CD8-positive, alpha-beta memory T cell (primary cell): Measurements from ENCODE around the gene GRXCR1. TPM values are rescaled to one million over a fixed set of nuclear protein-coding genes. Genes with fewer than 3 reads are reported as not detected.

Experiments used
- CTCF ChIA-PET: fragments of 350-600 bp; sonication (Branson Sonifier 250); formaldehyde crosslinking; loops from one replicate; lab custom pipeline; 2021; ENCODE audit warnings: antibody characterized with exemption; lab: Charles Lee
- POLR2A ChIA-PET: fragments of 350-600 bp; sonication (Branson Sonifier 250); formaldehyde crosslinking; loops from one replicate; lab custom pipeline; 2021; ENCODE audit warnings: antibody characterized with exemption; lab: Charles Lee
- DNase-seq, 5 donors: peaks; one replicate each; pipeline versions ENCODE4 v3.0.0 to v3.0.0-alpha.2; 2020 to 2022; ENCODE audit warnings: mixed read lengths in 1 of 5
- H3K27ac ChIP-seq: one replicate; pipeline ENCODE4 v1.7.0; 2013; ENCODE audit warnings: low read depth, mild to moderate bottlenecking, low read length, moderate library complexity
- H3K27me3 ChIP-seq: 2 replicates; pipeline ENCODE4 v1.7.0; 2013; ENCODE audit warnings: low read length, mild to moderate bottlenecking; ENCODE audit not compliant: insufficient read depth, poor library complexity, severe bottlenecking
- H3K36me3 ChIP-seq: 2 replicates; pipeline ENCODE4 v1.7.0; 2013; ENCODE audit warnings: mild to moderate bottlenecking, low read length, moderate library complexity; ENCODE audit not compliant: insufficient read depth
- H3K4me1 ChIP-seq: 2 replicates; pipeline ENCODE4 v1.7.0; 2013; ENCODE audit warnings: mild to moderate bottlenecking, low read length, moderate library complexity; ENCODE audit not compliant: insufficient read depth
- H3K4me3 ChIP-seq: 2 replicates; pipeline ENCODE4 v1.7.0; 2013; ENCODE audit warnings: mild to moderate bottlenecking, low read length
- H3K9me3 ChIP-seq: 2 replicates; pipeline ENCODE4 v1.7.0; 2013; ENCODE audit warnings: mild to moderate bottlenecking, low read length
- H3K27ac Mint-ChIP-seq, 8 donors: one replicate each; pipeline ENCODE4 v1.8.0; 2020 to 2021; ENCODE audit warnings: mixed read lengths in 8 of 8, mild to moderate bottlenecking in 6 of 8, inconsistent platforms in 3 of 8, moderate library complexity in 3 of 8
- H3K27me3 Mint-ChIP-seq, 2 donors: one replicate each; pipeline ENCODE4 v1.8.0; 2020 to 2021; ENCODE audit warnings: mixed read lengths in 2 of 2, mild to moderate bottlenecking in 1 of 2, moderate library complexity in 1 of 2
- H3K36me3 Mint-ChIP-seq, 3 donors: one replicate each; pipeline ENCODE4 v1.8.0; 2020 to 2021; ENCODE audit warnings: mixed read lengths in 3 of 3, inconsistent platforms in 1 of 3, mild to moderate bottlenecking in 1 of 3
- H3K4me1 Mint-ChIP-seq, 3 donors: one replicate each; pipeline ENCODE4 v1.8.0; 2020 to 2021; ENCODE audit warnings: mixed read lengths in 3 of 3, inconsistent platforms in 1 of 3, mild to moderate bottlenecking in 1 of 3
- H3K4me3 Mint-ChIP-seq, 7 donors: one replicate each; pipeline ENCODE4 v1.8.0; 2020 to 2021; ENCODE audit warnings: mixed read lengths in 7 of 7, mild to moderate bottlenecking in 6 of 7, moderate library complexity in 4 of 7, inconsistent platforms in 2 of 7
- H3K9me3 Mint-ChIP-seq, 5 donors: one replicate each; pipeline ENCODE4 v1.8.0; 2020 to 2022; ENCODE audit warnings: mixed read lengths in 5 of 5, mild to moderate bottlenecking in 3 of 5, moderate library complexity in 2 of 5, inconsistent platforms in 1 of 5
- polyA plus RNA-seq: library from polyadenylated mRNA; unstranded; fragments of 300-500 nt; fragmentation: Illumina TruSeq; gene quantifications from one replicate; pipeline ENCODE4 v1.2.3, GENCODE V29; 2021
- total RNA-seq, 2 experiments: library from RNA; stranded (reverse); gene quantifications; one replicate each; pipeline ENCODE4 v1.2.3, GENCODE V29; 2021

GRXCR1 gene
- total and polyA plus RNA-seq, 3 experiments from 2014 or later: not detected

DNA sequence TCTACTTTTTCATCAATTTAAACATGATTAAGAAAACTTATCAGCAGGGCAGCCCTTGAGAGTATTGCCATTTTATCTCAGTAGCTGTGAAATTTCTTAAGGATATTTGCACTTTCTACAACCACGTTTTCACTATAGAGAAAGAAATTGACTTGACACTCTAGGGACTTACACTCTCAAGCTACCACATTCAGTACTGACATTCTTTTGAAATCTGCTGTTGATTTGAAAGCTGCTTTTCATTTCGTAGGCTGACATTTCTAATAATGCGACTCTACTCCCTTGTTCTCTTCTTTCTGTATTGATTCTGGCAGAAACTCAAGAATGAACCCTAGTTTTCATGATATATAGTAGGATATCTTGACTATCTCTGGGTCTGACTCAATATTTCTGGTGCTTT is 13.7 kb upstream of the GRXCR1 start:
- no peak overlapping the region for H3K27ac ChIP-seq
- CTCF ChIA-PET: no interaction called here
- no peak overlapping the region for H3K4me3 Mint-ChIP-seq
- no peaks in the 10 kb centered on the region for H3K36me3 ChIP-seq
- no peaks in the 10 kb centered on the region for H3K36me3 Mint-ChIP-seq
- H3K9me3 ChIP-seq: no peaks in the 10 kb centered on the region
- H3K27ac Mint-ChIP-seq: no peak overlapping the region
- H3K4me1 Mint-ChIP-seq: no peaks in the 10 kb centered on the region
- peaks cover 3 to 27% of the 10 kb centered on the region in 2 donors for H3K27me3 Mint-ChIP-seq
- no peak overlapping the region for H3K4me3 ChIP-seq
- no peaks in the 10 kb centered on the region for H3K27me3 ChIP-seq
- H3K4me1 ChIP-seq: no peaks in the 10 kb centered on the region
- POLR2A ChIA-PET: no interaction called here
- H3K9me3 Mint-ChIP-seq: peaks cover 0 to 5% (median 0%) of the 10 kb centered on the region in 5 donors
- DNase-seq: no peak

- POLR2A ChIA-PET: no interaction called here
- Mint-ChIP-seq H3K9me3 (peaks cover 0 to 22% (median 16%) of the 10 kb centered on the region in 5 donors), H3K36me3 (peaks cover 0 to 4% (median 0%) of the 10 kb centered on the region in 3 donors), H3K27ac (no peak overlapping the region), H3K4me3 (no peak overlapping the region), H3K27me3 (peaks cover 4 to 33% of the 10 kb centered on the region in 2 donors), H3K4me1 (no peaks in the 10 kb centered on the region)
- DNase-seq: no peak
- Histone ChIP-seq H3K9me3 (no peaks in the 10 kb centered on the region), H3K27ac (no peak overlapping the region), H3K4me3 (no peak overlapping the region), H3K4me1 (no peaks in the 10 kb centered on the region), H3K27me3 (no peaks in the 10 kb centered on the region), H3K36me3 (no peaks in the 10 kb centered on the region)
- CTCF ChIA-PET: no interaction called here
Measured at GRCh38 chr4:42881253-42881652, 11.3 kb upstream of the GRXCR1 start.

DNA sequence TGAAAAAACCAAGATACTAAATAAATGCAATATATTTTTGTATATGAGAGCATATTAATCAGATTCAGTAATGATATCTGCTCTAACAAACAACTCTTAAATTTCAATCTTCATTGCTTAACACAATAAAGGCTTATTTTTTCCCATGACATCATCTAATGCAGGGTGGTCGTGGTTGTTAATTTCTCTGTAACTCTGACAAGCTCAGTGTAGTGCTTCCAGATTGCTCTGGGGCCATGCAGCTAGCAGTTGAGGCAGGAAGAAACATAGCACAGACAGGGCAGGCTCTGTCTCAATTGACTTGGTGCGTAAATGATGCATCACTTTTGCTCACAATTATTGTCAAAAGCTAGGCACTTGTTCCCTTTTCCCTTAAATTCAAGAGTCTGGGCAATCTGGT is 869 bp upstream of the GRXCR1 start:
- no peak for DNase-seq
- H3K9me3 Mint-ChIP-seq: peaks cover 8 to 15% (median 11%) of the 10 kb centered on the region in 5 donors
- Histone ChIP-seq H3K4me1 (no peaks in the 10 kb centered on the region), H3K4me3 (no peak overlapping the region), H3K27me3 (no peaks in the 10 kb centered on the region), H3K9me3 (no peaks in the 10 kb centered on the region), H3K36me3 (no peaks in the 10 kb centered on the region), H3K27ac (no peak overlapping the region)
- H3K36me3 Mint-ChIP-seq: no peaks in the 10 kb centered on the region
- no peak overlapping the region for H3K27ac Mint-ChIP-seq
- no peaks in the 10 kb centered on the region for H3K4me1 Mint-ChIP-seq
- CTCF ChIA-PET: no interaction called here
- POLR2A ChIA-PET: no interaction called here
- H3K27me3 Mint-ChIP-seq: peaks cover 8 to 40% of the 10 kb centered on the region in 2 donors
- no peak overlapping the region for H3K4me3 Mint-ChIP-seq

GRCh38 chr4:42895452-42895851 is 2.9 kb downstream of the GRXCR1 start:
- H3K27ac Mint-ChIP-seq: no peak overlapping the region
- H3K36me3 Mint-ChIP-seq: no peaks in the 10 kb centered on the region

DNA sequence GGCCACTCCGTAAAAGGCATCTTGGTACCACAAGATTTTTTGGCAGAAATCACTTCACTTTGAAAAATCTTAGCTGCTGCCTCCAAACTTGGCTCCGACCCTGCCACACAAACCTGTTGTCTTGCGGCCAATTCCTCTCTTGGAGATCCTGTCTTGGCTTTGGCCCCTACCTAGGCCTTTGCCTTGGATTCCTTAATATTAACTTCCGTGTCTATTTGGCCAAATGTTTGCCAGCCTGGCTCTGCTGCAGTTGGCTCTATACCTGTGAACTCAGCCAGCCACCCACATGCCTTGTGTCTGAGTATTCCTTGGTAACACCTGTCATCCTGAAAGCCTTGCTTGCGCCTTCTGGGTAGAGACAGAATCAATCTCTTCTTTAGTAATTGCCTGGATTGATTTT is 12.5 kb downstream of the GRXCR1 start:
- no peak overlapping the region for H3K27ac ChIP-seq
- CTCF ChIA-PET: no interaction called here
- no peaks in the 10 kb centered on the region for H3K36me3 Mint-ChIP-seq
- POLR2A ChIA-PET: no interaction called here
- no peak overlapping the region for H3K4me3 ChIP-seq
- H3K9me3 Mint-ChIP-seq: no peaks in the 10 kb centered on the region
- no peaks in the 10 kb centered on the region for H3K36me3 ChIP-seq
- no peak overlapping the region for H3K27ac Mint-ChIP-seq
- no peak for DNase-seq
- no peaks in the 10 kb centered on the region for H3K9me3 ChIP-seq
- H3K4me1 Mint-ChIP-seq: no peaks in the 10 kb centered on the region
- H3K4me3 Mint-ChIP-seq: no peak overlapping the region
- H3K27me3 Mint-ChIP-seq: peaks cover 2 to 8% of the 10 kb centered on the region in 2 donors
- H3K27me3 ChIP-seq: no peaks in the 10 kb centered on the region
- H3K4me1 ChIP-seq: no peaks in the 10 kb centered on the region

More at GRCh38 chr4:42895452-42895851, 2.9 kb downstream of the GRXCR1 start:
- no peaks in the 10 kb centered on the region for H3K4me1 ChIP-seq
- H3K36me3 ChIP-seq: no peaks in the 10 kb centered on the region
- no peak for DNase-seq
- Mint-ChIP-seq H3K4me1 (no peaks in the 10 kb centered on the region), H3K4me3 (no peak overlapping the region), H3K27me3 (peaks cover 5 to 28% of the 10 kb centered on the region in 2 donors), H3K9me3 (peaks cover 0 to 2% (median 0%) of the 10 kb centered on the region in 5 donors)
- ChIA-PET POLR2A (no interaction called here), CTCF (no interaction called here)
- no peaks in the 10 kb centered on the region for H3K9me3 ChIP-seq
- no peak overlapping the region for H3K27ac ChIP-seq
- no peaks in the 10 kb centered on the region for H3K27me3 ChIP-seq
- H3K4me3 ChIP-seq: no peak overlapping the region

GRCh38 chr4:42905591-42905990 is 13.1 kb downstream of the GRXCR1 start:
- H3K36me3 ChIP-seq: no peaks in the 10 kb centered on the region
- H3K36me3 Mint-ChIP-seq: no peaks in the 10 kb centered on the region
- no peaks in the 10 kb centered on the region for H3K9me3 ChIP-seq
- CTCF ChIA-PET: no interaction called here
- H3K4me1 ChIP-seq: no peaks in the 10 kb centered on the region
- no peaks in the 10 kb centered on the region for H3K27me3 ChIP-seq
- peaks cover under 1 to 10% of the 10 kb centered on the region in 2 donors for H3K27me3 Mint-ChIP-seq
- POLR2A ChIA-PET: no interaction called here
- no peak for DNase-seq
- H3K27ac Mint-ChIP-seq: no peak overlapping the region
- H3K4me1 Mint-ChIP-seq: no peaks in the 10 kb centered on the region
- H3K4me3 Mint-ChIP-seq: no peak overlapping the region
- H3K4me3 ChIP-seq: no peak overlapping the region
- H3K9me3 Mint-ChIP-seq: no peaks in the 10 kb centered on the region
- H3K27ac ChIP-seq: no peak overlapping the region

DNA sequence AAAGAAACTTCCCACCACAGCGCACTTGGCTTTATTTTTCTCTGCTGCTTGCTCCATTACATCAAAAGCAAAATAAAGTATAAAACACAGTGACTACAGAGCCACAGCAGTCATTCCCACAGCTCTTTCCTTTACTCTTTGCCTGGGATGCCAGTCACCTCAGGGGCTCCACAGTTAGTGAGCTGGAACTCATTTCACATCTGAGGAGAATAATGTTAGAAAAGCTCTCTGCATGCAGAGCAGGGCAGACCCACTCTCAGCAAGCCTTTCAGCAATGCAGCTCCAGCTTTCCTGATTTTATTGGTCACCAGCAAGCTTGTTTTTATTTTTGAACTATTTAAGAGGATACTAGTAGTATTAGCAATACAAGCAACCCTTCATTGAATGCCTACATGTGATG is 13.8 kb downstream of the GRXCR1 start:
- Histone ChIP-seq H3K4me3 (no peak overlapping the region), H3K36me3 (no peaks in the 10 kb centered on the region), H3K9me3 (no peaks in the 10 kb centered on the region), H3K27me3 (no peaks in the 10 kb centered on the region), H3K27ac (no peak overlapping the region), H3K4me1 (no peaks in the 10 kb centered on the region)
- POLR2A ChIA-PET: no interaction called here
- no peak for DNase-seq
- Mint-ChIP-seq H3K9me3 (peaks cover 0 to 2% (median 0%) of the 10 kb centered on the region in 5 donors), H3K27me3 (peaks cover 0 to 10% of the 10 kb centered on the region in 2 donors), H3K36me3 (no peaks in the 10 kb centered on the region), H3K4me3 (no peak overlapping the region), H3K27ac (no peak overlapping the region), H3K4me1 (no peaks in the 10 kb centered on the region)
- CTCF ChIA-PET: no interaction called here

DNA sequence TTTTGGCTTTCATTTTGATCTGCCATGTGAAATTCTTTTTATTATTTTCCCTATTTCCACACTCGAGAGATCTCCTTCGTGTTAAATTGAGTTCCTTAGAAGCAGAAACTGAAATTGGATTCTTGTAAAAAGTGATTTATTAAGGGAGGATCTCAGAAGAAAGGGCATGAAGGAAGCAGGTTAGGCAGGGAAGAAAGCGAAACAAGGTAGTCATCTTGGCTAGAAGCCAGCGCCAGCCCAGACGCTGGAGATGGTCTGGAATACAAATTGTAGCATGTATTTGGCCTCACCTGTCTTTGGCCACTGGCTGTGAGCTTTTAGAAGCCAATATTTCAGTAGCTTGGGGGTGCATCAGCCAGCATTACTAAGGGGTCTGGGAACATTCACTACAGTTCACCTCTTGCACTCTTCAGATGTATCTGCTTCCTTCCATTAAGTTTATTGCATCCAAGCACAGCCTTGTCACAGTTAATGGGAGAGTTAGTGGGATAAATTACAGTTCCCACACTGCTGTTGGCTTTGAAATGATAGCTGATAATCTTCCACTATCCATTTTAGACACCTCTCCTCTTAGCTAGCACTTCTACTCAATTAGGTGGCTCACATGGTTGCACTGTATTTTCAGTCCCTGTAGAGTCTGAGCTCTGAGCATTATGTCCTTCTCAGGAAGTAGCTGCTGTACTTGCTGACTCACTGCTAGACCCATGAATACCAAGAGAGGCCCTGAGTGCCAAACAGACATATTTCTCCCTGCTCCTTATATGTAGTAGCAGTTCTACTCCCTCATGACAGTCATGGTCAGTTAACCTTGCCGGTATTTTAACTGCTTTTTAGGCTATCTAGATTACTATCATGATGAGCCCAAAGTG is 14.6 kb downstream of the GRXCR1 start:
- Histone ChIP-seq H3K36me3 (no peaks in the 10 kb centered on the region), H3K4me3 (no peak overlapping the region), H3K4me1 (no peaks in the 10 kb centered on the region), H3K27ac (no peak overlapping the region), H3K27me3 (no peaks in the 10 kb centered on the region), H3K9me3 (no peaks in the 10 kb centered on the region)
- H3K27me3 Mint-ChIP-seq: peaks cover 0 to 10% of the 10 kb centered on the region in 2 donors
- H3K36me3 Mint-ChIP-seq: no peaks in the 10 kb centered on the region
- no peak overlapping the region for H3K4me3 Mint-ChIP-seq
- DNase-seq: no peak
- H3K4me1 Mint-ChIP-seq: no peaks in the 10 kb centered on the region
- peaks cover 0 to 2% (median 0%) of the 10 kb centered on the region in 5 donors for H3K9me3 Mint-ChIP-seq
- POLR2A ChIA-PET: no interaction called here
- H3K27ac Mint-ChIP-seq: no peak overlapping the region
- CTCF ChIA-PET: no interaction called here
